GM20000 (cell line): ENCODE data around the gene FERMT3.
"Not testable (repeated sequence)": the region's sequence is repeated elsewhere in the genome, so short reads cannot be mapped to it uniquely, and the experiment has no call there.

Experiments
- DNase-seq: peaks from one replicate; pipeline ENCODE4 v3.0.0; 2012; ENCODE audit warnings: low spot score
- CTCF ChIP-seq: IDR thresholded peaks from 2 replicates; pipeline ENCODE4 v1.5.1; 2012; ENCODE audit warnings: mild to moderate bottlenecking, control low read depth; ENCODE audit errors: extremely low read depth, missing control alignments

The FERMT3 gene

DNA sequence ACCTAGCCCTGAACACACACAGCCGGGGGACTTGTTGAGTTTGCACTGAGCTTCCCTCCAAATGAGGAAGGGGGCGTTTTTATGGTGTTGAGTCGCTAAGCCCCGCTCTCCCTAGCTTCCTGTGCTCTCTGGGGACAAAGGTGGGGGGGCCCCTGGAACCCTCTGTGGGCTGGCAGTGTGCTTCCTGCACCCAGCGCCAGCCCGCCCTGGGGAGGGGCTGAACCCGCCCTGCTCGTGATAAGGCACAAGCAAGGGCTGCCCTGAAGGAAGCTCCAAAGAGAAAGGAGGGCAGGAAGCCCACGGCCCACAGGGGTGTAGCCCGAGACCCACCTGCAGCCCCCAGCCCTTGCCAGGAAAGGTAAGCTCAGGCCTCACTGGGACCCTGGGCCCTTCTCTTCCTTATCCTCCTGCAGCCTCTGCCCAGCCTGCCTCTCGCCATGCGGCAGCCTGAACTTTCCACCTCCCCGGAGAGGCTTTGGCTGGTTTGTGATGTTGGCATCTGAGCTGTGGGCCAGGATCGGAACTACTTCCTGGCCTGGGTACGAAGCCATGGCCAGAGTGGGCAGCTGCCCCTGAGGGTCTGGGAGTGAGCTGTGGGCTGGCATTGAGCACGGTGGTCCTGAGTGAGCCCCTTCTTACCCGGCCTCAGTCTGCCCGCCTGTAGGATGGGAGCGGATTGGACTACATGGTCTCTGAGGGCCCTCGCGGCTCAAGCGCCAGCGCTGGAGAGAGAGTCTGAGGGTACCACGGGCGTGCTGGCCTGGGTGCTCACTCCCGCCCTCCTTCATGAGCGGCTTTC is at the start of gene FERMT3:
Gene FERMT3 (plus strand): TSS at position 265 of the 799 bp plus-strand sequence. CDS start 644 bp downstream, outside the sequence.
- peak; percentile 70 for DNase-seq

DNA sequence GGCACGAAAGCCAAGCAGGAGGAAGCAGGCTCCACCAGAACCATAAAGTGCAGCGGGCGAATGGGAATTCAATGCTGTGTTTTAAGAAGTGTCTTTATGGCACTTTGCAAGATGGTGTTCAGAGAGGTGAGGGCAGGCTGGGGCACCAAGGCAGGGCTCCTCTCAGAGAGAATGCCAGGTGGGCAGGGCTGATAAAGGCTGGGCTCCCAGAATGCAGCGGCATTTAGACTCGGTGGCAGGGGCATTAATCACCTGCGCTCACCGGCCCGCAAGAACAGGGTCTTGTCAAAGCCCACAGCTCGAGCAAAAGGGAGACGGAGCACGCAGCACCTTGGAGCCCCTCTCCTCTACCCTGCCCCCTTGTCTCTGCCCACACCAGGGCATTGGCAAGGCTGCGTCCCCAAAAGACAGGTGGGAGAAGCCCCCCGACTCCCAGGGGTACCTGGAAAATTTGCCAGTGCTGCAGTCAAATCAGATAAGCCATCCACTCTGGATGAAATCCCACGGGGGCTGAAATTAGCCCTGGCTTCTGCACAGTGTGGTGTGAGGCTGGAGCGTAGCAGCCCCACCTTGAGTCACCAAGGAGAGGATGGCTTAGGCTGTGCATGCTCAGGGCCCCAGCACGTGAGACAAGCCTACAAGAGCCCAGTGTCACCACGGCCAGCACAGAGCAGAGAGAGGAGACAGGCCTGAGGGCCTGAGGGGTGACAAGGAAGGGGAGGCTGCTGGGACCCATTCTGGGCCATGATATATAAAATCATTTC is 48.7 kb upstream of the FERMT3 start:
- no peak for DNase-seq

More for the DNA sequence above, at the start of gene FERMT3:
- TF ChIP-seq CTCF = no peak

GRCh38 chr11:64161037-64161436 is 45.5 kb upstream of the FERMT3 start:
- no peak for TF ChIP-seq CTCF
- DNase-seq = no peak

More for the DNA sequence above, 48.7 kb upstream of the FERMT3 start:
- no peak for TF ChIP-seq CTCF

DNA sequence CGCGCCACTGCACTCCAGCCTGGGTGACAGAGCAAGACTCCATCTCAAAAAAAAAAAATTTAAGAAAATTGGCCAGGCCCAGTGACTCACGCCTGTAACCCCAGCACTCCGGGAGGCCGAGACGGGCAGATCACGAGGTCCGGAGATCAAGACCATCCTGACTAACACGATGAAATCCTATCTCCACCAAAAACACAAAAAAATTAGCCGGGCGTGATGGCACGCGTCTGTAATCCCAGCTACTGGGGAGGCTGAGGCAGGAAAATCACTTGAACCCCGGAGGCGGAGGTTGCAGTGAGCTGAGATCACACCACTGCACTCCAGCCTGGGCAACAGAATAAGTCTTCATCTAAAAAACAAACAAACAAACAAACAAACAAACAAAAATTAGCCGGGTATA is 43.8 kb upstream of the FERMT3 start:
- not testable (repeated sequence) for DNase-seq

- no peak for TF ChIP-seq CTCF
- DNase-seq = no peak
Observed at GRCh38 chr11:64163951-64164350, 42.6 kb upstream of the FERMT3 start.

GRCh38 chr11:64164392-64165312 is 41.9 kb upstream of the FERMT3 start:
- DNase-seq = no peak
- TF ChIP-seq CTCF = no peak

DNA sequence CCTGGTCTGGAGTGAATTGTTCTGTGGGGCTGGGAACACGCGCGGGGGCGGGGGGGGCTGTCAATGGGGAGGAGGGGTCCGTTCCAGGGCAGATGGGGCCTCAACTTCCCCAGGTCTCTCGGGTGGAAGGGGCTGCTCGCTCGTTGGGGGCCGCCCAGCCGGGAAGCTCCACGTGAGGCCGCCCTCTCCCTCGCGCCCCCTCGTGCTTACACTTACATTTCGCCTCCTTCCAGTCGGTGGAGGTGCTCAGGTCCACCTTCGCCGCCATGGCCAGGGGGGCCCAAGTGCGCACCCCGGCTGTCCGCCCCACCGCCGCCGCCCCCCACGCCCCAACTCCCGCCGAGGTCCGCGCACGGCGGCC is 41.1 kb upstream of the FERMT3 start:
- no peak for TF ChIP-seq CTCF
- DNase-seq = no peak
